Fibroblast of pulmonary artery (primary cell): ENCODE data around the gene CDC37.

Experiments
- DNase-seq: peaks from one replicate; pipeline ENCODE4 v3.0.0-alpha.2; 2010; ENCODE audit warnings: low read depth
- H3K4me3 ChIP-seq: replicated peaks from 2 replicates; pipeline ENCODE4 v1.5.1; 2011; ENCODE audit warnings: low read depth, mild to moderate bottlenecking, control low read depth, low read length, moderate library complexity
- CTCF ChIP-seq: IDR thresholded peaks from 2 replicates; pipeline ENCODE4 v1.5.1; 2011; ENCODE audit warnings: mild to moderate bottlenecking, control low read depth, low read length, inconsistent platforms; ENCODE audit errors: missing control alignments

The CDC37 gene

GRCh38 chr19:10403137-10404021 lies at the start of gene CDC37:
TSS of gene CDC37 (minus strand) at chr19:10403542. CDS start at chr19:10403479, 63 bp downstream.
- H3K4me3 ChIP-seq: peak within 1 kb of the TSS; percentile 100
- no peak for TF ChIP-seq CTCF
- peak; percentile 98 for DNase-seq

- no peak overlapping the region for H3K4me3 ChIP-seq
- no peak for TF ChIP-seq CTCF
- DNase-seq: no peak
Measured at GRCh38 chr19:10450853-10451609, 47.7 kb upstream of the CDC37 start.

- no peak for DNase-seq
- no peak overlapping the region for H3K4me3 ChIP-seq
- TF ChIP-seq CTCF: no peak
Measured at GRCh38 chr19:10450191-10450852, 47.0 kb upstream of the CDC37 start.

- no peak for DNase-seq
- TF ChIP-seq CTCF: no peak
- no peak overlapping the region for H3K4me3 ChIP-seq
Measured at GRCh38 chr19:10449037-10449436, 45.7 kb upstream of the CDC37 start.

GRCh38 chr19:10442698-10443097 lies 39.4 kb upstream of the CDC37 start:
- no peak overlapping the region for H3K4me3 ChIP-seq
- TF ChIP-seq CTCF: no peak
- no peak for DNase-seq

GRCh38 chr19:10439588-10439987 lies 36.2 kb upstream of the CDC37 start:
- H3K4me3 ChIP-seq: no peak overlapping the region
- DNase-seq: no peak
- TF ChIP-seq CTCF: no peak
